Lung (tissue), 12 donors: ENCODE measurements around the gene EIF4E1B. TPM values are rescaled to one million over a fixed set of nuclear protein-coding genes. Genes with fewer than 3 reads are reported as not detected.

ENCODE experiments used
- ATAC-seq: fragments of 200-7000 bp; cut with Tn5 transposase; one replicate; pipeline ENCODE4 v1.9.1; 2020; ENCODE audit warnings: moderate number of reproducible peaks; ENCODE audit not compliant: insufficient read depth, low FRiP score
- DNase-seq, 3 donors: peaks; one replicate each; pipeline ENCODE4 v3.0.0-alpha.2; 2013 to 2017
- H3K27ac ChIP-seq, 2 donors: one replicate each; pipeline ENCODE4 v1.5.1; 2013; ENCODE audit warnings: mild to moderate bottlenecking in 2 of 2, moderate library complexity in 2 of 2, control low read depth in 1 of 2, inconsistent platforms in 1 of 2, low read depth in 1 of 2, low read length in 1 of 2
- H3K27me3 ChIP-seq, 3 donors: one replicate each; pipeline ENCODE4 v1.5.1; 2013; ENCODE audit warnings: low read length in 2 of 3; ENCODE audit not compliant: control insufficient read depth in 3 of 3, insufficient read depth in 3 of 3
- H3K36me3 ChIP-seq, 4 donors: one replicate each; pipeline ENCODE4 v1.5.1; 2013; ENCODE audit warnings: low read length in 4 of 4, mild to moderate bottlenecking in 1 of 4, moderate library complexity in 1 of 4; ENCODE audit not compliant: control insufficient read depth in 4 of 4, insufficient read depth in 4 of 4
- H3K4me1 ChIP-seq, 5 donors: one replicate each; pipeline ENCODE4 v1.5.1; 2013; ENCODE audit warnings: low read length in 5 of 5, mild to moderate bottlenecking in 2 of 5, moderate library complexity in 1 of 5; ENCODE audit not compliant: control insufficient read depth in 5 of 5, insufficient read depth in 5 of 5
- H3K4me3 ChIP-seq: one replicate; pipeline ENCODE4 v1.5.1; 2013; ENCODE audit warnings: mild to moderate bottlenecking, control low read depth, moderate library complexity
- H3K9ac ChIP-seq, 2 donors: one replicate each; pipeline ENCODE4 v1.5.1; 2013; ENCODE audit warnings: low read length in 2 of 2, control low read depth in 1 of 2; ENCODE audit not compliant: insufficient read depth in 1 of 2
- H3K9me3 ChIP-seq, 4 donors: one replicate each; pipeline ENCODE4 v1.5.1; 2013; ENCODE audit warnings: low read length in 3 of 4, mild to moderate bottlenecking in 1 of 4, moderate library complexity in 1 of 4; ENCODE audit not compliant: control insufficient read depth in 4 of 4, insufficient read depth in 3 of 4
- CTCF ChIP-seq: IDR thresholded peaks from 2 replicates; pipeline ENCODE4 v1.5.1; 2012; ENCODE audit warnings: mild to moderate bottlenecking; ENCODE audit errors: control extremely low read depth, extremely low read depth
- WGBS, 2 donors: extraction: QIAGEN DNeasy Blood & Tissue Kit; methylation state at CpG; one replicate each; pipeline ENCODE4 v1.1.7; 2013; 5-methylcytosine and 5-hydroxymethylcytosine counted together
- polyA plus RNA-seq, 2 donors: library from polyadenylated mRNA; stranded (reverse); fragments of 200-250 nt; gene quantifications; one replicate each; pipeline ENCODE4 v1.2.1, GENCODE V29; 2013
- total RNA-seq, 2 donors: library from RNA; depleted of rRNA in 1 of 2; stranded (reverse); fragments of >200 nt in 1 of 2; gene quantifications; one replicate each; pipeline ENCODE4 v1.2.1, GENCODE V29; 2014 to 2021
- donor health status: control.
- donor health status: control.
- donor health status: Bipolar disorder and iron deficiency.
- donor health status: healthy.
- donor health status: DM: yes; HTN: yes; CAD: no.

Gene EIF4E1B
- total and polyA plus RNA-seq, 4 donors: not detected

- DNase-seq: no peak
- Histone ChIP-seq H3K4me1 (peaks cover 0 to 10% (median 4%) of the 10 kb centered on the region in 5 donors), H3K4me3 (no peak overlapping the region), H3K9me3 (peaks cover 0 to 4% (median 0%) of the 10 kb centered on the region in 4 donors), H3K27ac (no peak overlapping the region), H3K27me3 (peaks cover 12 to 69% (median 57%) of the 10 kb centered on the region in 3 donors), H3K36me3 (no peaks in the 10 kb centered on the region), H3K9ac (no peak overlapping the region)
- no peak for ATAC-seq
- WGBS, 2 donors: 68 to 75% methylated on average over 7 of the region's 7 CpGs
- no peak for TF ChIP-seq CTCF
Measured at GRCh38 chr5:176631383-176632200, 1.1 kb downstream of the EIF4E1B start.

- Histone ChIP-seq H3K27ac (no peak overlapping the region), H3K9ac (no peak overlapping the region), H3K9me3 (peaks cover 0 to 4% (median 0%) of the 10 kb centered on the region in 4 donors), H3K36me3 (no peaks in the 10 kb centered on the region), H3K4me1 (peaks cover 0 to 10% (median 4%) of the 10 kb centered on the region in 5 donors), H3K4me3 (no peak overlapping the region), H3K27me3 (peaks cover 12 to 57% (median 55%) of the 10 kb centered on the region in 3 donors)
- DNase-seq: no peak
- WGBS, 2 donors: 84 to 94% methylated on average over 2 of the region's 2 CpGs
- no peak for ATAC-seq
- no peak for TF ChIP-seq CTCF
Measured at GRCh38 chr5:176632745-176633144, 2.3 kb downstream of the EIF4E1B start.

GRCh38 chr5:176633598-176633997 is 3.1 kb downstream of the EIF4E1B start:
- H3K36me3 ChIP-seq: no peaks in the 10 kb centered on the region
- TF ChIP-seq CTCF: no peak
- 23 to 24% methylated on average over 6 of the region's 6 CpGs for WGBS, 2 donors
- H3K9me3 ChIP-seq: peaks cover 0 to 4% (median 0%) of the 10 kb centered on the region in 4 donors
- H3K4me3 ChIP-seq: no peak overlapping the region
- H3K27me3 ChIP-seq: peaks cover 12 to 49% (median 47%) of the 10 kb centered on the region in 3 donors
- no peak for DNase-seq
- no peak for ATAC-seq
- peaks cover 0 to 10% (median 4%) of the 10 kb centered on the region in 5 donors for H3K4me1 ChIP-seq
- H3K9ac ChIP-seq: no peak overlapping the region
- no peak overlapping the region for H3K27ac ChIP-seq
